ENCODE results near the gene THSD8. TPM values are rescaled to one million over a fixed set of nuclear protein-coding genes. Genes with fewer than 3 reads are reported as not detected.
A peak's percentile ranks its signal among the peaks of the same experiment; 100 is the strongest.

Gene THSD8
- total and polyA plus RNA-seq, 8 donors = 2.9 to 8.3 (median 5.1) TPM; not detected in 5

GRCh38 chr19:12786141-12786870 lies 15.6 kb upstream of the THSD8 start:
- intact Hi-C loops (cut with DNase I; ENCODE audit: low total_unique reads) = no loop called here
- WGBS, 5 donors = 18 to 44% (median 30%) methylated on average over 6 to 18 of the region's 18 CpGs
- Histone ChIP-seq H3K4me1 (peaks cover 81 to 91% (median 87%) of the 10 kb centered on the region in 4 donors), H3K9me3 (no peaks in the 10 kb centered on the region), H3K4me3 (peak overlapping the region in 1 of 4 donors; percentile 13), H3K36me3 (no peaks in the 10 kb centered on the region), H3K27ac (peak overlapping the region; percentile 92 to 100 (median 95)), H3K27me3 (no peaks in the 10 kb centered on the region)
- TF ChIP-seq, protein P1, sequence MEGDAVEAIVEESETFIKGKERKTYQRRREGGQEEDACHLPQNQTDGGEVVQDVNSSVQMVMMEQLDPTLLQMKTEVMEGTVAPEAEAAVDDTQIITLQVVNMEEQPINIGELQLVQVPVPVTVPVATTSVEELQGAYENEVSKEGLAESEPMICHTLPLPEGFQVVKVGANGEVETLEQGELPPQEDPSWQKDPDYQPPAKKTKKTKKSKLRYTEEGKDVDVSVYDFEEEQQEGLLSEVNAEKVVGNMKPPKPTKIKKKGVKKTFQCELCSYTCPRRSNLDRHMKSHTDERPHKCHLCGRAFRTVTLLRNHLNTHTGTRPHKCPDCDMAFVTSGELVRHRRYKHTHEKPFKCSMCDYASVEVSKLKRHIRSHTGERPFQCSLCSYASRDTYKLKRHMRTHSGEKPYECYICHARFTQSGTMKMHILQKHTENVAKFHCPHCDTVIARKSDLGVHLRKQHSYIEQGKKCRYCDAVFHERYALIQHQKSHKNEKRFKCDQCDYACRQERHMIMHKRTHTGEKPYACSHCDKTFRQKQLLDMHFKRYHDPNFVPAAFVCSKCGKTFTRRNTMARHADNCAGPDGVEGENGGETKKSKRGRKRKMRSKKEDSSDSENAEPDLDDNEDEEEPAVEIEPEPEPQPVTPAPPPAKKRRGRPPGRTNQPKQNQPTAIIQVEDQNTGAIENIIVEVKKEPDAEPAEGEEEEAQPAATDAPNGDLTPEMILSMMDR (IDR thresholded peaks at IDR 0.05) = no peak
- peak; percentile 69 to 84 (median 72) for TF ChIP-seq POLR2AphosphoS5 (IDR thresholded peaks at IDR 0.05)
- no peak for TF ChIP-seq EP300 (IDR thresholded peaks at IDR 0.05)
- peak; percentile 87 to 95 for DNase-seq

DNA sequence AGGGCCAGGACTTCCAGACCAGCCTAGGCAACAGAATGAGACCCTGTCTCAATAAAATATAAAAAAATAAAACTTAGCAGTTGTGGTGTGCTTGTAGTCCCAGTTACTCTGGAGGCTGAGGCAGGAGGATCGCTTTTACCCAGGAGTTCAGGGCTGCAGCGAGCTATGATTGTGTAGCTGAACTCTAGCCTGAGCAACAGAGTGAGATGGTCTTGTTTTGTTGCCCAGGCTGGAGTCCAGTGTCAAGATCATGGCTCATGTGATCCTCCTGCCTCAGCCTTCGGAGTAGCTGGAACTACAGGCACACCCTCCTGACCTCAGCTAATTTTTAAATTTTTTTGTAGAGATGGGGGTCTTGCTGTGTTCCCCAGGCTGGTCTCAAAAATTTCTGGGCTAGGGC lies 14.9 kb upstream of the THSD8 start:
- Histone ChIP-seq H3K4me3 (peak overlapping the region in 1 of 4 donors; percentile 13), H3K27me3 (no peaks in the 10 kb centered on the region), H3K9me3 (no peaks in the 10 kb centered on the region), H3K4me1 (peaks cover 80 to 88% (median 81%) of the 10 kb centered on the region in 4 donors), H3K27ac (peak overlapping the region; percentile 92 to 100 (median 95)), H3K36me3 (no peaks in the 10 kb centered on the region)
- peak in 1 of 2 donors; percentile 41 for DNase-seq
- TF ChIP-seq EP300 (IDR thresholded peaks at IDR 0.05) = no peak
- no peak for TF ChIP-seq POLR2A (IDR thresholded peaks at IDR 0.05)
- TF ChIP-seq, protein P1 (IDR thresholded peaks at IDR 0.05) = no peak
- TF ChIP-seq POLR2AphosphoS5 (IDR thresholded peaks at IDR 0.05) = no peak
- WGBS, 5 donors = 52 to 67% (median 58%) methylated on average over 3 of the region's 3 CpGs
- intact Hi-C loops (cut with DNase I; ENCODE audit: low total_unique reads) = no loop called here

GRCh38 chr19:12787458-12787857 lies 14.4 kb upstream of the THSD8 start:
- H3K4me1 ChIP-seq = peaks cover 75 to 83% (median 77%) of the 10 kb centered on the region in 4 donors
- H3K36me3 ChIP-seq = no peaks in the 10 kb centered on the region
- intact Hi-C loops (cut with DNase I; ENCODE audit: low total_unique reads) = no loop called here
- H3K27ac ChIP-seq = peak overlapping the region; percentile 92 to 100 (median 95)
- WGBS, 5 donors = 38 to 58% (median 44%) methylated on average over 10 of the region's 10 CpGs
- H3K9me3 ChIP-seq = no peaks in the 10 kb centered on the region
- no peak for DNase-seq
- TF ChIP-seq POLR2A (IDR thresholded peaks at IDR 0.05) (no peak), EP300 (IDR thresholded peaks at IDR 0.05) (no peak)
- TF ChIP-seq, protein P1 (IDR thresholded peaks at IDR 0.05) = no peak
- no peaks in the 10 kb centered on the region for H3K27me3 ChIP-seq
- peak overlapping the region in 1 of 4 donors; percentile 89 for H3K4me3 ChIP-seq

DNA sequence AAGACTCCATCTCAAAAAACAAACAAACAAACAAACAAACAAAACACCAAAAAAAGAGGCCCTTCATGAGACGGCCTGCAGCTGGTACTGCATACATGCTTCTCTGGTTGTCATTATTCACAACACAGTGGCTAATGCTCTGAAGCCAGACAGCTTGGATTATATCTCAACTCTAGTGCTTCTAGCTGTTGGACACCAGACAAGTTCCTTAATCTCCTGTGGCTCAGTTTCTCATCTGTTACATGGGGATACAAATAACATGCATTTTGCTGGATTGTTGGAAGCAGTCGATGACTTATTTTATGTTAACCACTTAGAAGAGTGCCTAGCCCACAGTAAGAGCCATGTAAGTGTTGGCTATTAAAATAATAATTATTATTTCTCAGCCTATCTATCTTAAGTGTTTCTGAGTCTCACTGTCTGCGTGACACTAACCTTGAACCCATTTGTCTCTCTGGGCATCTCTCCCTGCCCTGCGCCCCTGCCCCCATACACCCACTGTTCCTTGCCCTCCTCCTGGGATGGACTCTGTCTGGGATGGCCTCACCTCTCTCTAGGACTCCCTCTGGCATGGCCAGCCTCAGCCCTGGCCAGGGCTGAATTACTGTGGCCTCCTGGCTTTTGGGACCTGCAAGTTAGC lies 13.7 kb upstream of the THSD8 start:
- WGBS, 5 donors = 40 to 48% (median 43%) methylated on average over 4 of the region's 4 CpGs
- Histone ChIP-seq H3K27me3 (no peaks in the 10 kb centered on the region), H3K9me3 (no peaks in the 10 kb centered on the region), H3K36me3 (no peaks in the 10 kb centered on the region), H3K4me1 (peaks cover 68 to 76% (median 70%) of the 10 kb centered on the region in 4 donors), H3K27ac (peak overlapping the region; percentile 92 to 100 (median 99)), H3K4me3 (peak overlapping the region; percentile 79 to 93 (median 86))
- TF ChIP-seq EP300 (IDR thresholded peaks at IDR 0.05) = no peak
- TF ChIP-seq, protein P1 (IDR thresholded peaks at IDR 0.05) = no peak
- peak in 1 of 3 donors; percentile 52 for TF ChIP-seq POLR2AphosphoS5 (IDR thresholded peaks at IDR 0.05)
- no peak for TF ChIP-seq POLR2A (IDR thresholded peaks at IDR 0.05)
- intact Hi-C loops (cut with DNase I; ENCODE audit: low total_unique reads) = no loop called here
- peak in 1 of 2 donors; percentile 86 for DNase-seq
